ENCODE results near the gene SLC27A2.

The SLC27A2 gene

DNA sequence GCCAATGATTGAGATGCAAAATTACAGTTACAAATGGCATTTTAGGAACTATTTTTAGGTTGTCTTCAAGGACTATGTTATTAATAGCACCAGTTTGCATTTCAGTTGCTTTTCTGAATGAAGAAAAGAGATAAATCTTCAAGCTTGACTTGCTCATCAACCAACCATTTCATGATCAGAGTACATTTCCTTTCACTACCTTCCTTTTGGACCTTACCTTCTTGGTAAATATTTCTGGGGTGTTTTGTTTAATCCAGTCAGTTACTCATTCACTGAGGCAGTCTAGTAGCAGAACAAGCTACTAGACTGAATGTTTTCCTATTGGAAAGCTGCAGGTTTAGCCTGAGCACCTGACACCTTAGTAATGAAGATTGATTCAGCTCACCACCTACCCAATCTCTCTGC is 8.2 kb downstream of the SLC27A2 start:
- no peak overlapping the region for H3K4me3 ChIP-seq (ENCODE audit: low read depth, low read length)
- TF ChIP-seq MYC (IDR thresholded peaks at IDR 0.05; ENCODE audit: low read depth, low read length) (no peak), POLR2A (IDR thresholded peaks at IDR 0.05; ENCODE audit: extremely low read depth, insufficient read length) (no peak)
- TF ChIP-seq, protein P1, sequence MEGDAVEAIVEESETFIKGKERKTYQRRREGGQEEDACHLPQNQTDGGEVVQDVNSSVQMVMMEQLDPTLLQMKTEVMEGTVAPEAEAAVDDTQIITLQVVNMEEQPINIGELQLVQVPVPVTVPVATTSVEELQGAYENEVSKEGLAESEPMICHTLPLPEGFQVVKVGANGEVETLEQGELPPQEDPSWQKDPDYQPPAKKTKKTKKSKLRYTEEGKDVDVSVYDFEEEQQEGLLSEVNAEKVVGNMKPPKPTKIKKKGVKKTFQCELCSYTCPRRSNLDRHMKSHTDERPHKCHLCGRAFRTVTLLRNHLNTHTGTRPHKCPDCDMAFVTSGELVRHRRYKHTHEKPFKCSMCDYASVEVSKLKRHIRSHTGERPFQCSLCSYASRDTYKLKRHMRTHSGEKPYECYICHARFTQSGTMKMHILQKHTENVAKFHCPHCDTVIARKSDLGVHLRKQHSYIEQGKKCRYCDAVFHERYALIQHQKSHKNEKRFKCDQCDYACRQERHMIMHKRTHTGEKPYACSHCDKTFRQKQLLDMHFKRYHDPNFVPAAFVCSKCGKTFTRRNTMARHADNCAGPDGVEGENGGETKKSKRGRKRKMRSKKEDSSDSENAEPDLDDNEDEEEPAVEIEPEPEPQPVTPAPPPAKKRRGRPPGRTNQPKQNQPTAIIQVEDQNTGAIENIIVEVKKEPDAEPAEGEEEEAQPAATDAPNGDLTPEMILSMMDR (IDR thresholded peaks at IDR 0.05; ENCODE audit: low read depth, low read length), result no peak
- TF ChIP-seq, protein P2, sequence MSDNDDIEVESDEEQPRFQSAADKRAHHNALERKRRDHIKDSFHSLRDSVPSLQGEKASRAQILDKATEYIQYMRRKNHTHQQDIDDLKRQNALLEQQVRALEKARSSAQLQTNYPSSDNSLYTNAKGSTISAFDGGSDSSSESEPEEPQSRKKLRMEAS (IDR thresholded peaks at IDR 0.05; ENCODE audit: low read depth, low read length), result no peak
- DNase-seq (ENCODE audit: low read depth), result no peak

DNA sequence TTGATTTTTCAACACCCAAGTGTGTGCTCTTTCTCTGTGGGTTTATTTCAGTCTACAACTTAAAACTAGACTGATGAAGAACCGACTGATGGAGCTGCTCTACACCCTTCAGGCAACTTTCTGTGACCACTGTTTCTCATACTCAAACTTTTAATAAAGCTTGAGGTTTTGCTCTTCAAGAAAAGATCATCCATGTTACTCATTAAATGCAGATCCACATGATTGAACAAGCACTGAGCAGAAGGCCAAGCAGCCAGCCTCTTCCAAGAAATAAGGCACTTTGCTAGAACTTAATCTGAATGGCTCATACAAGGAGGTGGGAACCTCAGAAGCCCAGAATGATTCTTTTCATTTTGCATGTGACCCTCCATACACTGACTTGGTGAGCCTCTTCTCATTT is 8.7 kb downstream of the SLC27A2 start:
- H3K4me3 ChIP-seq (ENCODE audit: low read depth, low read length), result no peak overlapping the region
- no peak for DNase-seq (ENCODE audit: low read depth)
- TF ChIP-seq MYC (IDR thresholded peaks at IDR 0.05; ENCODE audit: low read depth, low read length), result no peak
- TF ChIP-seq, protein P2 (IDR thresholded peaks at IDR 0.05; ENCODE audit: low read depth, low read length), result no peak
- no peak for TF ChIP-seq POLR2A (IDR thresholded peaks at IDR 0.05; ENCODE audit: extremely low read depth, insufficient read length)
- TF ChIP-seq, protein P1 (IDR thresholded peaks at IDR 0.05; ENCODE audit: low read depth, low read length), result no peak

DNA sequence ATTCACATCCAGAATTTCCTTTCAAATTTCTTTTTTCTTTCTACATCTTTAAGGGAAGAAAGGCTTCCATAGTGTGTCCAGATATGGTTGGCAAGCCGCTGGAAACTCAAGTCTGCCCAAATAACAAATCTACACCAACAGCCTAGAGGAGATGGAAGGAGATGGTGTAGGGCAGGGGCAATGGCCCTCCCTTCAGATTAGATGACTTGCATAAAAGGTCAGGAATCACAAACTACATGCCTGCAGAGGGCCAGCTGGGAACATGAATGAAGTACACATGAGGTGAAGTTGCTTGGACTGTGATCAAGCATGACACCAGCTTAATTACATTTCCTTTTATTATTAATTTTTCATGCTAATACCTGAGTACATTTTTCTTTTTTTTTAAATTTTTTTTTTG is 10.2 kb downstream of the SLC27A2 start:
- TF ChIP-seq MYC (IDR thresholded peaks at IDR 0.05; ENCODE audit: low read depth, low read length) (no peak), POLR2A (IDR thresholded peaks at IDR 0.05; ENCODE audit: extremely low read depth, insufficient read length) (no peak)
- TF ChIP-seq, protein P1 (IDR thresholded peaks at IDR 0.05; ENCODE audit: low read depth, low read length), result no peak
- TF ChIP-seq, protein P2 (IDR thresholded peaks at IDR 0.05; ENCODE audit: low read depth, low read length), result no peak
- DNase-seq (ENCODE audit: low read depth), result no peak
- no peak overlapping the region for H3K4me3 ChIP-seq (ENCODE audit: low read depth, low read length)

DNA sequence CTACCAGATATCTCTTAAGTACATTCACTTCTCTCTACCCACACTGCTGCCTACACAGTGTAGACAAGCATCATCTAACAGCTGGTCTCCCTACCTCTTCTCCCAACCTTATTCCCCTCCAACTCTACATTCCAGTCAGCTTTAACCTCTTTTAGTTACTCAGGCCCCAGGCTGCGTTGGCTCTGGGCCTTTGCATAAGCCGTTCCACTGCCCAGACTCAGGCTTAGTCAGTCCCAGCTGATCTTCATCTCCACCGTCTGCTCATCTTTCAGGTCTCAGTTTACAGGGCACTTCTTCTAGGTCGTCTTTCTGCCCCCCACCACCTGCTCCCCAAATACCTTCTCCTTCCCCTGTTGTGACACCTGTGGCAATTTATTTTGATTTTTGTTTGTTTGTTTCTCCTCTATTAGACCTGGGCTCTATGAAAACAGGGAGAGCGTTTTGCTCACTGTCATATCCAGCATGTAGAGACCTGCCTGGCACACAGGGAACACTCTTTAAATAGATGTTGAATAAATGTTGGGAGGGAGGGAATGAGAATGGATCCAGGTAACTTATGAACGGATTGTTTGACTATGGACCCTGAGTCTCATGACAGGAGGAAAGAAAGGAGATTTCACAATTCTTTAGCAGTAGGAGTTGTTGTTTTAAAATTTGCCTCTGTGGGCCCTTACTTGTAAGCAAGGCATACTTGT is 11.1 kb downstream of the SLC27A2 start:
- TF ChIP-seq POLR2A (IDR thresholded peaks at IDR 0.05; ENCODE audit: extremely low read depth, insufficient read length) (no peak), MYC (IDR thresholded peaks at IDR 0.05; ENCODE audit: low read depth, low read length) (no peak)
- TF ChIP-seq, protein P1 (IDR thresholded peaks at IDR 0.05; ENCODE audit: low read depth, low read length), result no peak
- TF ChIP-seq, protein P2 (IDR thresholded peaks at IDR 0.05; ENCODE audit: low read depth, low read length), result no peak
- H3K4me3 ChIP-seq (ENCODE audit: low read depth, low read length), result no peak overlapping the region
- DNase-seq (ENCODE audit: low read depth), result no peak

DNA sequence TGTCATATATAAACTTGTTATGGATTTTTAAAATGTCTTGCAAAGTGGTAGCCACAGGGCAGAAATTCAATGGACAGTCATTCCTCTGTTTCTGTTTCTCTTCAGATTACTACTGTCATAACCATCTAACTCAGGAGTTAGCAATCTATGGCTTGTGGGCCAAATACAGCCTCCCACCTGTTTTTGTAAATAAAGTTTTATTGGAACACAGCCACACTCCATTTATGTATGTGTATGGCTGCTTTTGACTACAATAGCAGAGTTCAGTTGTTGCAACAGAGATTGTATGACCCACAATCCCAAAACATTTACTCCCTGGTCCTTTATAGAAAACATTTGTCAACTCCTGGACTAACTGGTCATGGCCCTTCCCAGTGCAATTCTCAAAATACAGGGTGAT is 20.0 kb downstream of the SLC27A2 start:
- no peak overlapping the region for H3K4me3 ChIP-seq (ENCODE audit: low read depth, low read length)
- no peak for DNase-seq (ENCODE audit: low read depth)
- TF ChIP-seq MYC (IDR thresholded peaks at IDR 0.05; ENCODE audit: low read depth, low read length) (no peak), POLR2A (IDR thresholded peaks at IDR 0.05; ENCODE audit: extremely low read depth, insufficient read length) (no peak)
- TF ChIP-seq, protein P2 (IDR thresholded peaks at IDR 0.05; ENCODE audit: low read depth, low read length), result no peak
- TF ChIP-seq, protein P1 (IDR thresholded peaks at IDR 0.05; ENCODE audit: low read depth, low read length), result no peak
